GM12878 (cell line): ENCODE measurements around the gene WNT8A.

Source experiments
- CHD4 ChIP-seq: fragments of 200-600 bp; sonication (generic); IDR thresholded peaks from 2 replicates; pipeline ENCODE4 v1.6.1; 2016; ENCODE audit warnings: mild to moderate bottlenecking
- EED ChIP-seq: sonication (generic); IDR thresholded peaks from 2 replicates; pipeline ENCODE4 v1.6.1; 2016; ENCODE audit warnings: antibody characterized with exemption, low read depth
- NFXL1 ChIP-seq: fragments of 450-650 bp; IDR thresholded peaks from 2 replicates; pipeline ENCODE4 v1.6.1; 2017; ENCODE audit warnings: antibody characterized with exemption, mild to moderate bottlenecking, borderline replicate concordance
- POLR2A ChIP-seq: IDR thresholded peaks from 2 replicates; pipeline ENCODE4 v1.6.1; 2011; ENCODE audit warnings: low read depth, mild to moderate bottlenecking, low read length
- SP1 ChIP-seq: IDR thresholded peaks from one replicate; pipeline ENCODE4 v1.6.1; 2011; ENCODE audit warnings: low read depth, low read length
- TBL1XR1 ChIP-seq: IDR thresholded peaks from 2 replicates; pipeline ENCODE4 v1.6.1; 2012; ENCODE audit warnings: low read depth, low read length, improper control_type of control experiment
- TCF12 ChIP-seq: IDR thresholded peaks from 2 replicates; pipeline ENCODE4 v1.6.1; 2011; ENCODE audit warnings: low read depth, mild to moderate bottlenecking, low read length
- ZNF274 ChIP-seq: IDR thresholded peaks from one replicate; pipeline ENCODE4 v1.8.0; 2011; ENCODE audit not compliant: insufficient read length, insufficient read depth
- TF ChIP-seq, protein P1 (sequence below), 3 experiments: IDR thresholded peaks in 2 of 3; conservative IDR thresholded peaks in 1 of 3; 2 replicates each; pipeline ENCODE4 v1.5.1; 2011; ENCODE audit warnings: low read depth in 3 of 3, low read length in 3 of 3, mild to moderate bottlenecking in 3 of 3, control low read depth in 2 of 3, moderate library complexity in 2 of 3, inconsistent platforms in 1 of 3, mixed read lengths in 1 of 3; ENCODE audit not compliant: control insufficient read depth in 2 of 3, insufficient read depth in 1 of 3; ENCODE audit errors: extremely low read depth in 1 of 3
- TF ChIP-seq, protein P2 (sequence below): IDR thresholded peaks from 2 replicates; pipeline ENCODE4 v1.6.1; 2012; ENCODE audit warnings: mild to moderate bottlenecking, low read depth, low read length
- TF ChIP-seq, protein P3 (sequence below): IDR thresholded peaks from 2 replicates; pipeline ENCODE4 v1.6.1; 2011; ENCODE audit warnings: low read depth, mild to moderate bottlenecking, low read length, moderate library complexity, borderline replicate concordance; ENCODE audit errors: extremely low read depth
- TF ChIP-seq, protein P4 (sequence below): IDR thresholded peaks from 2 replicates; pipeline ENCODE4 v1.6.1; 2012; ENCODE audit warnings: low read depth, low read length, improper control_type of control experiment

DNA sequence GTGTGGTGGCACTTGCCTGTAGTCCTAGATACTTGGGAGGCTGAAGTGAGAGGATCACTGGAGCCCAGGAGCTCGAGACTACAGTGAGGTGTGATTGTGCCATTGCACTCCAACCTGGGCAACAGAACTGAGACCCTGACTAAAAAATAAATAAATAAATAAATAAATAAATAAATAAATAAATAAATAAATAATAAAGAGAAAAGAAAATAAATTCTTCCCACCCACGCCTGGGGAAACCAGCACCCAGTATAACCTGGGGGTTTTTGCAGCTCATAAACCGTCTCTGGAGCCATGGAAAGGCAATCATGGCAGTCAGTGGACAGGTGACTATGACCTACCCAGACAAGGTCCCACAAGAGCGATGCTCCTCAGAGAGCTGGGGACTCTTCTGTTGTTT, 7.9 kb downstream of the WNT8A start:
- TF ChIP-seq, protein P1, sequence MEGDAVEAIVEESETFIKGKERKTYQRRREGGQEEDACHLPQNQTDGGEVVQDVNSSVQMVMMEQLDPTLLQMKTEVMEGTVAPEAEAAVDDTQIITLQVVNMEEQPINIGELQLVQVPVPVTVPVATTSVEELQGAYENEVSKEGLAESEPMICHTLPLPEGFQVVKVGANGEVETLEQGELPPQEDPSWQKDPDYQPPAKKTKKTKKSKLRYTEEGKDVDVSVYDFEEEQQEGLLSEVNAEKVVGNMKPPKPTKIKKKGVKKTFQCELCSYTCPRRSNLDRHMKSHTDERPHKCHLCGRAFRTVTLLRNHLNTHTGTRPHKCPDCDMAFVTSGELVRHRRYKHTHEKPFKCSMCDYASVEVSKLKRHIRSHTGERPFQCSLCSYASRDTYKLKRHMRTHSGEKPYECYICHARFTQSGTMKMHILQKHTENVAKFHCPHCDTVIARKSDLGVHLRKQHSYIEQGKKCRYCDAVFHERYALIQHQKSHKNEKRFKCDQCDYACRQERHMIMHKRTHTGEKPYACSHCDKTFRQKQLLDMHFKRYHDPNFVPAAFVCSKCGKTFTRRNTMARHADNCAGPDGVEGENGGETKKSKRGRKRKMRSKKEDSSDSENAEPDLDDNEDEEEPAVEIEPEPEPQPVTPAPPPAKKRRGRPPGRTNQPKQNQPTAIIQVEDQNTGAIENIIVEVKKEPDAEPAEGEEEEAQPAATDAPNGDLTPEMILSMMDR (IDR thresholded peaks at IDR 0.05 in 2 of 3, conservative IDR thresholded peaks at IDR 0.05 in 1 of 3; ENCODE audit: control insufficient read depth in 2 of 3, extremely low read depth in 1 of 3, insufficient read depth in 1 of 3, low read depth in 3 of 3, low read length in 3 of 3): no peak
- TF ChIP-seq SP1: no peak
- TF ChIP-seq NFXL1: no peak
- TF ChIP-seq TCF12: no peak
- TF ChIP-seq ZNF274: no peak
- TF ChIP-seq, protein P2, sequence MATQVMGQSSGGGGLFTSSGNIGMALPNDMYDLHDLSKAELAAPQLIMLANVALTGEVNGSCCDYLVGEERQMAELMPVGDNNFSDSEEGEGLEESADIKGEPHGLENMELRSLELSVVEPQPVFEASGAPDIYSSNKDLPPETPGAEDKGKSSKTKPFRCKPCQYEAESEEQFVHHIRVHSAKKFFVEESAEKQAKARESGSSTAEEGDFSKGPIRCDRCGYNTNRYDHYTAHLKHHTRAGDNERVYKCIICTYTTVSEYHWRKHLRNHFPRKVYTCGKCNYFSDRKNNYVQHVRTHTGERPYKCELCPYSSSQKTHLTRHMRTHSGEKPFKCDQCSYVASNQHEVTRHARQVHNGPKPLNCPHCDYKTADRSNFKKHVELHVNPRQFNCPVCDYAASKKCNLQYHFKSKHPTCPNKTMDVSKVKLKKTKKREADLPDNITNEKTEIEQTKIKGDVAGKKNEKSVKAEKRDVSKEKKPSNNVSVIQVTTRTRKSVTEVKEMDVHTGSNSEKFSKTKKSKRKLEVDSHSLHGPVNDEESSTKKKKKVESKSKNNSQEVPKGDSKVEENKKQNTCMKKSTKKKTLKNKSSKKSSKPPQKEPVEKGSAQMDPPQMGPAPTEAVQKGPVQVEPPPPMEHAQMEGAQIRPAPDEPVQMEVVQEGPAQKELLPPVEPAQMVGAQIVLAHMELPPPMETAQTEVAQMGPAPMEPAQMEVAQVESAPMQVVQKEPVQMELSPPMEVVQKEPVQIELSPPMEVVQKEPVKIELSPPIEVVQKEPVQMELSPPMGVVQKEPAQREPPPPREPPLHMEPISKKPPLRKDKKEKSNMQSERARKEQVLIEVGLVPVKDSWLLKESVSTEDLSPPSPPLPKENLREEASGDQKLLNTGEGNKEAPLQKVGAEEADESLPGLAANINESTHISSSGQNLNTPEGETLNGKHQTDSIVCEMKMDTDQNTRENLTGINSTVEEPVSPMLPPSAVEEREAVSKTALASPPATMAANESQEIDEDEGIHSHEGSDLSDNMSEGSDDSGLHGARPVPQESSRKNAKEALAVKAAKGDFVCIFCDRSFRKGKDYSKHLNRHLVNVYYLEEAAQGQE: no peak
- TF ChIP-seq, protein P3, sequence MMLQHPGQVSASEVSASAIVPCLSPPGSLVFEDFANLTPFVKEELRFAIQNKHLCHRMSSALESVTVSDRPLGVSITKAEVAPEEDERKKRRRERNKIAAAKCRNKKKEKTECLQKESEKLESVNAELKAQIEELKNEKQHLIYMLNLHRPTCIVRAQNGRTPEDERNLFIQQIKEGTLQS: no peak
- TF ChIP-seq EED: no peak
- TF ChIP-seq CHD4: no peak
- TF ChIP-seq POLR2A: no peak
- TF ChIP-seq TBL1XR1: no peak
- TF ChIP-seq, protein P4, sequence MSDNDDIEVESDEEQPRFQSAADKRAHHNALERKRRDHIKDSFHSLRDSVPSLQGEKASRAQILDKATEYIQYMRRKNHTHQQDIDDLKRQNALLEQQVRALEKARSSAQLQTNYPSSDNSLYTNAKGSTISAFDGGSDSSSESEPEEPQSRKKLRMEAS: no peak
